IPS-NIHi7 (cell line): ENCODE results near the gene CIITA.
A peak's percentile ranks its signal among the peaks of the same experiment; 100 is the strongest.
"Not testable (repeated sequence)": the region's sequence is repeated elsewhere in the genome, so short reads cannot be mapped to it uniquely, and the experiment has no call there.

Experiments
- DNase-seq: peaks from one replicate; pipeline ENCODE4 v3.0.0; 2012; ENCODE audit warnings: mixed read lengths; ENCODE audit errors: extremely low spot score

The CIITA gene

DNA sequence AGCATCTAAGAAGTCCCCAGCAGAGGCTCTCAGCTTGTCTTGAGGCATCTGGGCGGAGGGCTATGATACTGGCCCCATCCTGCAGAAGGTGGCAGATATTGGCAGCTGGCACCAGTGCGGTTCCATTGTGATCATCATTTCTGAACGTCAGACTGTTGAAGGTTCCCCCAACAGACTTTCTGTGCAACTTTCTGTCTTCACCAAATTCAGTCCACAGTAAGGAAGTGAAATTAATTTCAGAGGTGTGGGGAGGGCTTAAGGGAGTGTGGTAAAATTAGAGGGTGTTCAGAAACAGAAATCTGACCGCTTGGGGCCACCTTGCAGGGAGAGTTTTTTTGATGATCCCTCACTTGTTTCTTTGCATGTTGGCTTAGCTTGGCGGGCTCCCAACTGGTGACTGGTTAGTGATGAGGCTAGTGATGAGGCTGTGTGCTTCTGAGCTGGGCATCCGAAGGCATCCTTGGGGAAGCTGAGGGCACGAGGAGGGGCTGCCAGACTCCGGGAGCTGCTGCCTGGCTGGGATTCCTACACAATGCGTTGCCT is at the start of gene CIITA:
Gene CIITA, plus strand, starts transcription at position 404 of the 543 bp plus-strand sequence. Its CDS starts 129 bp downstream, at position 533.
- DNase-seq = peak; percentile 48

GRCh38 chr16:10827691-10828341 is 49.2 kb upstream of the CIITA start:
- no peak for DNase-seq

- DNase-seq = no peak
Measured at GRCh38 chr16:10828851-10829366, 48.1 kb upstream of the CIITA start.

GRCh38 chr16:10829390-10830098 is 47.5 kb upstream of the CIITA start:
- DNase-seq = not testable (repeated sequence)

DNA sequence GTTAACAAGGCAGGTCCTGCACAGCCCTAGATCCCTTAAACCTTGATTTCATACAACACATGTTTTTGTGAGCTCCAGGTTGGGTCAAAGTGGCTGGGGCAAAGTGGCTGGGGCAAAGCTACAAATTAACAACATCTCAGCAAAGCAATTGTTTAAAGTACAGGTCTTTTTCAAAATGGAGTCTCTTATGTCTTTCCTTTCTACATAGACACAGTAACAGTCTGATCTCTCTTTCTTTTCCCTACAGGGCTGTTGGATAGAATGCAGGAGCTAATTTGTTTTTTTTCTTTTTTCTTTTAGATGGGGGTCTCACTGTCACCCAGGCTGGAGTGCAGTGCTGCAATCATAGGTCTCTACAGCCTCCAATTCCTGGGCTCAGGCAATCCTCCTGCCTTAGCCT is 46.8 kb upstream of the CIITA start:
- not testable (repeated sequence) for DNase-seq

DNA sequence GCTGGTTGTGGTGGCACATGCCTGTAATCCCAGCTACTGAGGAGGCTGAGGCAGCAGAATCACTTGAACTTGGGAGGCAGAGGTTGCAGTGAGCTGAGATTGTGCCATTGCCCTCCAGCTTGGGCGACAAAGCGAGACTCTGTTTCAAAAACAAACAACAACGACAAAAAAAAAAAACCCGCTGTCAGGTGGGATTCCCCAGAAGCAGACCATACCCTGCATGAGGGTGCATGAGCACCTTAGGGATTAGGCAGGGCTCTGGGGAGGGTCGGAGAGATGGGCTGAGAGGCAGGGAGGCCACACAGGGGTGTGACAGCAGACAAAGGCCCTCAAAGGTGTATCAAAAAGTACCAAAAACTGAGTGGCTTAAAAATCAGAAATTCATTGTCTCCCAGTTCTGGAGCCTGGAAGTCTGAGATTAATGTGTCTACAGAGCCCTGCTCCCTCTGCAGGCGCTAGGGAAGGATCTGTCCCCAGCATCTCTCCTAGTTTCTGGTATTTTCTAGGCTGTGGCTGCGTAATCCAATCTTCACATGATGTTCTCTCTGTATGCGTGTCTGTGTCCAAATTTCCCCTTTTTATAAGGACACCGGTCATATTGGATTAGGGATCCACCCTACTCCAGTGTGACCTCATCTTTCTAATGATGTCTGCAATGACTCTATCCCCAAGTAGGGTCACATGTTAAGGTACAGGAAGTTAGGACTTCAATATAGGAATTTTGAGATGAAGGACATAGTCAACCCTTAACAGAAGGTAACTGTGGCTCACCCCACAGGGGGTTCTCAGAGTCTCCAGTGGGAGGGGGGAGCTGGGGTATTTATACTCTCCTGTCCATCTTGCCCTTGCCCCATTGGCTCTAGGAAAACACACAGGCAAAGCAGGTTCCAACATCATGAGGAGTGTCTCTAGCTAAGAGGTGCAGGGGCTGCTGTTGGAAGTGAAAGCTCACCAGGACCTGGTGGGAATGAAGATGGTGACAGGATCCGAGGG is 44.8 kb upstream of the CIITA start:
- DNase-seq = no peak

DNA sequence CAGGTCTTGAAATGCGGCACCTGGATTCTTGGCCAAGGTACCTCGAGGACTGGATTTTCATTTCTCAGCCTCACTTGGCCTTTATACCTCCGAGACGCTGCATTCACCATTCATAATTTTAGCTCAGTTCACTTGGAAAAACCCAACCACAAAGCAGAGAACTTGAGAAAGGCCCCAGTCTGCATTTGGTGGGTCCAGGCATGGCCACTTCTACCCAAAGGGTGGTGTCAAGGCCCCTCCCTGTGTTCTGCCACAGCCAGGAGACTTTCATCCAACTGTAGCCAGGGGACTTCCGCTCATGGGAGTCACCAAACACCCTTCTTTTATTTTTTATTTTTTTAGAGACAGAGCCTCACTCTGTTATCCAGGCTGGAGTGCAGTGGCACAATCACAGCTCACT is 43.7 kb upstream of the CIITA start:
- DNase-seq = no peak

- no peak for DNase-seq
Measured at GRCh38 chr16:10834130-10834529, 42.9 kb upstream of the CIITA start.

- DNase-seq = no peak
Measured at GRCh38 chr16:10834766-10835165, 42.2 kb upstream of the CIITA start.

- DNase-seq = no peak
Measured at GRCh38 chr16:10835281-10835931, 41.6 kb upstream of the CIITA start.

GRCh38 chr16:10836174-10836853 is 40.7 kb upstream of the CIITA start:
- no peak for DNase-seq

- DNase-seq = no peak
Measured at GRCh38 chr16:10838621-10839278, 38.3 kb upstream of the CIITA start.

GRCh38 chr16:10839279-10839666 is 37.7 kb upstream of the CIITA start:
- DNase-seq = no peak

GRCh38 chr16:10840703-10841102 is 36.3 kb upstream of the CIITA start:
- no peak for DNase-seq

DNA sequence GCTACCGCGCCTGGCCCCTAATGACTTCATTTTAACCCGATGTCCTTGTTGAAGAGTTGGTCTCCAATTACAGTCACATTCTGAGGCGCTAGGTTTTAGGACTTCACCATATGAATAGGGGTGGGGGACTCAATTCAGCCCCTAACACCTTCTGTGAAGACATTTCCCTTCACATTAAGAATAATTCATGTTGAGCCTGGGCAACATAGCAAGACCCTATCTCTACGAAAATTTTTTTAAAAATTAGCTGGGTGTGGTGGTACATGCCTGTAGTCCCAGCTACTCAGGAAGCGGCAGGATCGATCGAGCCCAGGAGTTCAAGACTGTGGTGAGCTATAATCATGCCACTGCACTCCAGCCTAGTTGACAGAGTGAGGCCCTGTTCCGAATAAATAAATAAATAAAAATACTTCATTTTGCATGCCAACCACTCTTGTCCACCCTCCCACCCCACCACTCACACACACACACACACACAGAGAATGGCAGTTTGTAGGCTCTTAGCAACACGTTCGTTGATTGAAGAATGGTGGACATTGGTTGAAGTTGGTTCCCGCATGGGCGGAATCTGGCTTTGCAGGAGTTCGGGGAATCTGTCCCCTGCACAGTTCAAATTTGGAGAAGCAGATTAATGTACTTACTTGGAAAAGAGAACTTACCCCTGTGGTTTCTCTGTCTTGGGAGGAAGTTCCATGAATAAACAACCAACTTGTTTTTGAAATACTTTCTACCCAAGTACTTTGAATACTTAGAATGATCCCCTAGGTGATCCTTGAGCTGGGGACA is 30.6 kb upstream of the CIITA start:
- no peak for DNase-seq

DNA sequence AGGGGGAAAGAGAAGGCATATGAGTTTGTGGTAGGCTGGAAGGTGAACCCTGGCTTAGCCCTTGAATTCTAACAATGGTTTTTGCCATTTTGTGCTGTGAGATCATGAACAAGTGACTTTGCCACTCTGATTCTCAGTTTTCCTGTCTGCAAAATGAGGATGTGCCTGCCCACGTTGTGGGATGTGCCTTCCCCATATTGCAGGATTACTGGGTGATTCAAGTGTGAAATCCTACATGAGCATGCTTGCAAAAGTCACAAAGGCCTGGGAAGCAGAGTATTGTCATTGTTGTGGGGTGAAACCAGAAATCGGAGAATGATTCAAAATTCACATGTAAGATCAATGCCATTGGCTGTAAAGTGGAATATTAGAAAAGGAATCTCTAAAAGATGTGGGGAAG is 29.8 kb upstream of the CIITA start:
- no peak for DNase-seq

- no peak for DNase-seq
Measured at GRCh38 chr16:10849736-10850477, 27.1 kb upstream of the CIITA start.

GRCh38 chr16:10850478-10850850 is 26.5 kb upstream of the CIITA start:
- DNase-seq = no peak

DNA sequence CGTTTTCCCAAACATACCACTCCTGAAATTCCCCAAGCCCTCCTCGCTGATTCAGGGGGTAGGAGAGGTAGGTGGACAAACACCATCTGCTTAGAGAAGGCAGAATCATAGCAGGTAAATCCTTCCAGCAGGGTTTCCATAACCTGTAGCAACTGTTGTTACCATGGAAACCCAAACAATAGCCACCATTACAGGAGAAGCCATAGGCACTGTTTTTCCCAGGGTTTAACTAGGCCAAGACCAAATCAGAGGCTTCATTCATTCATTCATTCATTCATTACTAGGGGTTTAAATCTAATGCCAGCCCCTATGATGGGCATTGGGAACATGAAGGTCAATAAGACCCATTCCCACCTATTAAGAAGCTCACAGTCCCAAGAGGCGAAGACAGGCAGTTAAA is 25.5 kb upstream of the CIITA start:
- no peak for DNase-seq
